HL-60 (cell line): ENCODE measurements around the gene EPN3.
A peak's percentile ranks its signal among the peaks of the same experiment; 100 is the strongest.

Source experiments
- DNase-seq, 2 experiments: peaks; one replicate each; pipeline ENCODE4 v3.0.0-alpha.2; 2010 to 2020; ENCODE audit warnings: low read depth in 1 of 2, low spot score in 1 of 2
- H3K27ac ChIP-seq: fragments of 250-450 bp; sonication (Bioruptor Pico); replicated peaks from 2 replicates; pipeline ENCODE4 v1.5.1; 2020; ENCODE audit warnings: mild to moderate bottlenecking, moderate library complexity
- H3K27me3 ChIP-seq: fragments of 250-450 bp; sonication (Bioruptor Pico); 2 replicates; pipeline ENCODE4 v1.5.1; 2021; ENCODE audit warnings: mild to moderate bottlenecking, moderate library complexity; ENCODE audit not compliant: insufficient read depth, poor library complexity, severe bottlenecking
- H3K4me3 ChIP-seq: replicated peaks from 2 replicates; pipeline ENCODE4 v1.5.1; 2011; ENCODE audit warnings: mild to moderate bottlenecking, control low read depth, low read length; ENCODE audit not compliant: insufficient read depth
- CTCF ChIP-seq: IDR thresholded peaks from one replicate; pipeline ENCODE4 v1.5.1; 2011; ENCODE audit warnings: low read length, control low read depth, inconsistent platforms; ENCODE audit not compliant: insufficient read depth
- GABPA ChIP-seq: IDR thresholded peaks from 2 replicates; pipeline ENCODE4 v1.6.1; 2012; ENCODE audit warnings: low read depth
- POLR2AphosphoS5 ChIP-seq: IDR thresholded peaks from 2 replicates; pipeline ENCODE4 v1.6.1; 2012; ENCODE audit warnings: low read depth
- REST ChIP-seq: IDR thresholded peaks from 2 replicates; pipeline ENCODE4 v1.6.1; 2012; ENCODE audit warnings: low read depth; ENCODE audit not compliant: insufficient replicate concordance
- SPI1 ChIP-seq: IDR thresholded peaks from 2 replicates; pipeline ENCODE4 v1.6.1; 2012; ENCODE audit warnings: low read depth, mild to moderate bottlenecking, borderline replicate concordance

EPN3 gene

GRCh38 chr17:50540560-50541401, 8.2 kb downstream of the EPN3 start:
- Histone ChIP-seq H3K27ac (no peak overlapping the region), H3K27me3 (peaks cover 3% of the 10 kb centered on the region), H3K4me3 (no peak overlapping the region)
- no peak for TF ChIP-seq GABPA
- TF ChIP-seq POLR2AphosphoS5: no peak
- TF ChIP-seq REST: no peak
- TF ChIP-seq CTCF: no peak
- no peak for TF ChIP-seq SPI1
- DNase-seq: no peak

- DNase-seq: no peak
- TF ChIP-seq REST (no peak), GABPA (no peak), CTCF (no peak), SPI1 (no peak), POLR2AphosphoS5 (no peak)
- Histone ChIP-seq H3K4me3 (peak overlapping the region; percentile 60), H3K27me3 (peaks cover 3% of the 10 kb centered on the region), H3K27ac (no peak overlapping the region)
Measured at GRCh38 chr17:50541402-50541715, 8.8 kb downstream of the EPN3 start.

DNA sequence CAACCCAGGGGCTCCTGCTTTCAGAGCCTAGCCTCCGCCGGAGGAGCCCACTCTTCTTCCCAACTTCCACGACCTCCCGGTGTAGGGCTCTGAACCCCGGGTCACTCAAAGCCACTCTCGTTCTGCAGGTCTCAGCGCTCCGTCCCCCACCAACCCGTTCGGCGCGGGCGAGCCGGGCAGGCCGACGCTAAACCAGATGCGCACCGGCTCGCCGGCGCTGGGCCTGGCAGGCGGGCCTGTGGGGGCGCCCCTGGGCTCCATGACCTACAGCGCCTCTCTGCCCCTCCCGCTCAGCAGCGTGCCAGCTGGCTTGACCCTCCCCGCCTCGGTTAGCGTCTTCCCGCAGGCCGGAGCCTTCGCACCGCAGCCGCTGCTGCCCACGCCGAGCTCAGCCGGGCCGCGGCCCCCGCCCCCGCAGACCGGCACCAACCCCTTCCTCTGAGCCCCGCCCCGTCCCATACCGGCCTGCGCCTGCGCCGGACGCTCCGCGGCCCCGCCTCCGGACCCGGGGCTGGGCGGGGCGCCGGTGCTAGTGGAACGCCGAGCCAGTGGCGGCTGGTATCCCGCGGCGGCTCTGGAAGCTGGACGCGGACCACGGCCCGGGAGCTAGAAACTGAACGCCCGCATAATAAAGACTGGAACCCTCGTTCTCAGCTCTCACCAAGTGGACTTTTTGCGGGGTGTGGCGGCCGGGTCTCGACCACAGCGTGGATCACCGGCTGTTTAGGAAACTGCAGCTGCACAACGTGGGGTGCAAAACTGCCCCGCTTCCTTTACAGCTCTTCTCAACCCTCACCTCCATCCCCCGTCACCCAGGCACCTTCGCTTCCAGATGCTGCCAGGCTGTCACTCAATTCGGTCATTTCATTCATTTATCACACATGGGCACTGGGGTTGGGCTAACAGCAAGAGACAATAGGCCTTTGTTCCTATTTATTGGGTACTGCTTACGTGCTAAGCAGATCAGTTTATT, 9.5 kb downstream of the EPN3 start:
- TF ChIP-seq POLR2AphosphoS5 (no peak), CTCF (peak; percentile 23)
- H3K27me3 ChIP-seq: peaks cover 3% of the 10 kb centered on the region
- no peak overlapping the region for H3K27ac ChIP-seq
- peak overlapping the region; percentile 60 for H3K4me3 ChIP-seq
- peak; percentile 65 to 66 for DNase-seq
